HEK293 (cell line): ENCODE results near the gene COA6.
"Not testable (repeated sequence)": the region's sequence is repeated elsewhere in the genome, so short reads cannot be mapped to it uniquely, and the experiment has no call there.

Source experiments
- CTCF ChIA-PET: fragments of 350-600 bp; formaldehyde crosslinking; extraction: SDS; loops from one replicate; lab custom pipeline; 2021; ENCODE audit warnings: antibody characterized with exemption; lab: Yijun Ruan, JAX
- POLR2A ChIA-PET: fragments of 300-600 bp; formaldehyde crosslinking; extraction: SDS; loops from one replicate; lab custom pipeline; 2020; ENCODE audit warnings: antibody characterized with exemption, inconsistent platforms; lab: Yijun Ruan, JAX
- H3K27ac ChIP-seq: fragments of 200-500 bp; sonication (Bioruptor generic); 2 replicates; pipeline ENCODE4 v1.5.1; 2014; ENCODE audit warnings: low read depth, low read length, control low read depth, inconsistent platforms; ENCODE audit errors: extremely low read depth
- H3K36me3 ChIP-seq, 2 experiments: fragments of 200-500 bp in 1 of 2; sonication (Bioruptor generic) in 1 of 2; 1 replicate in 1 of 2; 2 replicates in 1 of 2; pipeline ENCODE4 v1.5.1; 2014 to 2017; ENCODE audit warnings: inconsistent platforms in 2 of 2, low read length in 2 of 2; ENCODE audit not compliant: control insufficient read depth in 2 of 2, insufficient read depth in 1 of 2
- H3K4me1 ChIP-seq: fragments of 200-500 bp; sonication (Bioruptor generic); 2 replicates; pipeline ENCODE4 v1.5.1; 2014; ENCODE audit warnings: mild to moderate bottlenecking, low read length, inconsistent platforms; ENCODE audit not compliant: control insufficient read depth, insufficient read depth
- H3K4me3 ChIP-seq: 2 replicates; pipeline ENCODE4 v1.5.1; 2011; ENCODE audit warnings: low read depth, mild to moderate bottlenecking, control low read depth, low read length, moderate library complexity
- H3K9me3 ChIP-seq: fragments of 200-500 bp; sonication (Bioruptor generic); 2 replicates; pipeline ENCODE4 v1.5.1; 2014; ENCODE audit warnings: low read depth, low read length, inconsistent platforms; ENCODE audit not compliant: control insufficient read depth, insufficient read depth
- BCL11A ChIP-seq: fragments of 450-650 bp; formaldehyde crosslinking; IDR thresholded peaks from 2 replicates; pipeline ENCODE4 v1.5.1; 2016; ENCODE audit warnings: low read depth, missing biosample characterization, missing genetic modification characterization
- ELK4 ChIP-seq: IDR thresholded peaks from 2 replicates; pipeline ENCODE4 v1.6.1; 2011; ENCODE audit warnings: mild to moderate bottlenecking, low read depth, low read length, borderline replicate concordance
- INSM2 ChIP-seq: fragments of 450-650 bp; formaldehyde crosslinking; IDR thresholded peaks from 2 replicates; pipeline ENCODE4 v1.5.1; 2016; ENCODE audit warnings: missing biosample characterization, missing genetic modification characterization
- PRDM1 ChIP-seq: fragments of 450-650 bp; formaldehyde crosslinking; IDR thresholded peaks from 2 replicates; pipeline ENCODE4; 2016; ENCODE audit warnings: missing biosample characterization, missing genetic modification characterization
- SCRT2 ChIP-seq: fragments of 450-650 bp; formaldehyde crosslinking; IDR thresholded peaks from 2 replicates; pipeline ENCODE4 v1.5.1; 2016; ENCODE audit warnings: missing biosample characterization, missing genetic modification characterization
- SP3 ChIP-seq: fragments of 450-650 bp; formaldehyde crosslinking; IDR thresholded peaks from 2 replicates; pipeline ENCODE4 v1.5.1; 2016; ENCODE audit warnings: missing biosample characterization, missing genetic modification characterization
- ZBTB49 ChIP-seq: fragments of 450-650 bp; formaldehyde crosslinking; IDR thresholded peaks from 2 replicates; pipeline ENCODE4 v1.5.1; 2016; ENCODE audit warnings: missing biosample characterization, missing genetic modification characterization, low read depth
- ZFHX2 ChIP-seq: fragments of 450-650 bp; formaldehyde crosslinking; conservative IDR thresholded peaks from 2 replicates; pipeline ENCODE4 v1.5.1; 2016; ENCODE audit warnings: missing biosample characterization, missing genetic modification characterization
- ZFP37 ChIP-seq: fragments of 450-650 bp; formaldehyde crosslinking; IDR thresholded peaks from 2 replicates; pipeline ENCODE4 v1.5.1; 2016; ENCODE audit warnings: missing biosample characterization, missing genetic modification characterization
- ZNF146 ChIP-seq: fragments of 450-650 bp; formaldehyde crosslinking; IDR thresholded peaks from 2 replicates; pipeline ENCODE4 v1.5.1; 2016; ENCODE audit warnings: missing biosample characterization, missing genetic modification characterization
- ZNF155 ChIP-seq: fragments of 450-650 bp; formaldehyde crosslinking; IDR thresholded peaks from 2 replicates; pipeline ENCODE4 v1.5.1; 2016; ENCODE audit warnings: missing biosample characterization, missing genetic modification characterization
- ZNF23 ChIP-seq: fragments of 450-650 bp; formaldehyde crosslinking; IDR thresholded peaks from 2 replicates; pipeline ENCODE4 v1.5.1; 2016; ENCODE audit warnings: missing biosample characterization, missing genetic modification characterization, borderline replicate concordance
- ZNF311 ChIP-seq: fragments of 450-650 bp; formaldehyde crosslinking; IDR thresholded peaks from 2 replicates; pipeline ENCODE4 v1.5.1; 2017; ENCODE audit warnings: missing biosample characterization, missing genetic modification characterization, borderline replicate concordance
- ZNF366 ChIP-seq: fragments of 450-650 bp; formaldehyde crosslinking; conservative IDR thresholded peaks from 2 replicates; pipeline ENCODE4 v1.5.1; 2016; ENCODE audit warnings: missing biosample characterization, missing genetic modification characterization
- ZNF473 ChIP-seq: fragments of 450-650 bp; formaldehyde crosslinking; IDR thresholded peaks from 2 replicates; pipeline ENCODE4 v1.5.1; 2017; ENCODE audit warnings: missing biosample characterization, missing genetic modification characterization
- ZNF555 ChIP-seq: fragments of 450-650 bp; formaldehyde crosslinking; conservative IDR thresholded peaks from 2 replicates; pipeline ENCODE4 v1.5.1; 2017; ENCODE audit warnings: missing biosample characterization, mild to moderate bottlenecking, missing genetic modification characterization, inconsistent platforms
- ZNF600 ChIP-seq: fragments of 450-650 bp; formaldehyde crosslinking; IDR thresholded peaks from 2 replicates; pipeline ENCODE4 v1.5.1; 2016; ENCODE audit warnings: missing biosample characterization, missing genetic modification characterization
- TF ChIP-seq, protein P1 (sequence below): fragments of 450-650 bp; formaldehyde crosslinking; IDR thresholded peaks from 2 replicates; pipeline ENCODE4 v1.5.1; 2017; ENCODE audit warnings: missing biosample characterization, missing genetic modification characterization
- TF ChIP-seq, protein P2 (sequence below): fragments of 450-650 bp; formaldehyde crosslinking; IDR thresholded peaks from 2 replicates; pipeline ENCODE4 v1.5.1; 2016; ENCODE audit warnings: missing biosample characterization, missing genetic modification characterization

COA6 gene

GRCh38 chr1:234399515-234399914, 26.3 kb downstream of the COA6 start:
- H3K27ac ChIP-seq, H3K9me3 ChIP-seq, POLR2A ChIA-PET, H3K4me1 ChIP-seq, H3K4me3 ChIP-seq, CTCF ChIA-PET: not testable (repeated sequence)
- TF ChIP-seq ZNF146, result peak; percentile 94
- peaks cover 6 to 10% of the 10 kb centered on the region in 2 experiments; a peak in 2 of 3 replicates for H3K36me3 ChIP-seq

- Histone ChIP-seq H3K36me3 (peaks cover 10 to 11% of the 10 kb centered on the region in 2 experiments; a peak in 2 of 3 replicates), H3K4me3 (no peak overlapping the region), H3K27ac (no peak overlapping the region), H3K9me3 (no peaks in the 10 kb centered on the region), H3K4me1 (no peaks in the 10 kb centered on the region)
- ChIA-PET CTCF (no interaction called here), POLR2A (no interaction called here)
- peak; percentile 93 for TF ChIP-seq PRDM1
- no peak for TF ChIP-seq ZNF366 (tag by site-specific recombination)
These were observed 27.5 kb downstream of the COA6 start for GRCh38 chr1:234400773-234401172.

DNA sequence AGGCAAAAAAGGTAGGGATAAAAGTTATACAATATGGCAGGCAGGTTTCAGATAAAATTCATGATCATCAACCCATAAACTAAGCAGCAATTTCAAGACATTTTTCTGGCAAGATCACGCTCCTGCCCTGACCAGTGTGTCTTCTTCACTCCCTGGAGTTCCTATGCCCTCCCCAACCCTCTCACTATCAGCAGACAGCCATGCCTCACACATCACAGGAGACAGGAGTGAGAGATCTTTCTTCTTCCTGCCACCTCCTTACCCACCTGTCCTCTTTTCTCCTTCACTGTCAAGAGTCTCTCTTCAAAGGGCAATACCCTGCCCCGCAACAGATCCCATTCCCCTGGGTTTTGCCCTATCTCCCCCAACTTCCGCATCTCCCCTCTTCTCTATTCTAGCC, 28.4 kb downstream of the COA6 start:
- H3K4me1 ChIP-seq, result no peaks in the 10 kb centered on the region
- no peaks in the 10 kb centered on the region for H3K9me3 ChIP-seq
- no peak overlapping the region for H3K27ac ChIP-seq
- H3K36me3 ChIP-seq, result peaks cover 10% of the 10 kb centered on the region in 2 experiments; a peak in 2 of 3 replicates
- ChIA-PET POLR2A (no interaction called here), CTCF (no interaction called here)
- no peak overlapping the region for H3K4me3 ChIP-seq
- TF ChIP-seq ZNF555 (tag by site-specific recombination) (no peak), ZNF473 (tag by site-specific recombination) (no peak), ZNF155 (no peak), ZNF23 (no peak), SP3 (tag by site-specific recombination) (no peak)

- Histone ChIP-seq H3K27ac (no peak overlapping the region), H3K4me1 (no peaks in the 10 kb centered on the region), H3K9me3 (no peaks in the 10 kb centered on the region), H3K36me3 (peaks cover 10% of the 10 kb centered on the region in 2 experiments; a peak in 2 of 3 replicates), H3K4me3 (no peak overlapping the region)
- ChIA-PET POLR2A (no interaction called here), CTCF (interaction anchor here (1.3 kb wide), 1 partner anchor 76 kb away, joined by 3 read pairs; no protein-coding TSS in a partner anchor)
- no peak for TF ChIP-seq ZNF600 (tag by site-specific recombination)
- no peak for TF ChIP-seq ZFP37 (tag by site-specific recombination)
- no peak for TF ChIP-seq ZNF311 (tag by site-specific recombination)
- TF ChIP-seq SCRT2 (tag by site-specific recombination), result no peak
- no peak for TF ChIP-seq BCL11A (tag by site-specific recombination)
- TF ChIP-seq, protein P1, sequence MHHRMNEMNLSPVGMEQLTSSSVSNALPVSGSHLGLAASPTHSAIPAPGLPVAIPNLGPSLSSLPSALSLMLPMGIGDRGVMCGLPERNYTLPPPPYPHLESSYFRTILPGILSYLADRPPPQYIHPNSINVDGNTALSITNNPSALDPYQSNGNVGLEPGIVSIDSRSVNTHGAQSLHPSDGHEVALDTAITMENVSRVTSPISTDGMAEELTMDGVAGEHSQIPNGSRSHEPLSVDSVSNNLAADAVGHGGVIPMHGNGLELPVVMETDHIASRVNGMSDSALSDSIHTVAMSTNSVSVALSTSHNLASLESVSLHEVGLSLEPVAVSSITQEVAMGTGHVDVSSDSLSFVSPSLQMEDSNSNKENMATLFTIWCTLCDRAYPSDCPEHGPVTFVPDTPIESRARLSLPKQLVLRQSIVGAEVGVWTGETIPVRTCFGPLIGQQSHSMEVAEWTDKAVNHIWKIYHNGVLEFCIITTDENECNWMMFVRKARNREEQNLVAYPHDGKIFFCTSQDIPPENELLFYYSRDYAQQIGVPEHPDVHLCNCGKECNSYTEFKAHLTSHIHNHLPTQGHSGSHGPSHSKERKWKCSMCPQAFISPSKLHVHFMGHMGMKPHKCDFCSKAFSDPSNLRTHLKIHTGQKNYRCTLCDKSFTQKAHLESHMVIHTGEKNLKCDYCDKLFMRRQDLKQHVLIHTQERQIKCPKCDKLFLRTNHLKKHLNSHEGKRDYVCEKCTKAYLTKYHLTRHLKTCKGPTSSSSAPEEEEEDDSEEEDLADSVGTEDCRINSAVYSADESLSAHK, result no peak
- TF ChIP-seq INSM2 (tag by site-specific recombination), result no peak
- no peak; the same call in 1 of the 2 replicates for TF ChIP-seq ZBTB49 (tag by site-specific recombination)
- TF ChIP-seq ZFHX2 (tag by site-specific recombination), result peak; percentile 43; the same call in 1 of the 2 replicates
- TF ChIP-seq, protein P2, sequence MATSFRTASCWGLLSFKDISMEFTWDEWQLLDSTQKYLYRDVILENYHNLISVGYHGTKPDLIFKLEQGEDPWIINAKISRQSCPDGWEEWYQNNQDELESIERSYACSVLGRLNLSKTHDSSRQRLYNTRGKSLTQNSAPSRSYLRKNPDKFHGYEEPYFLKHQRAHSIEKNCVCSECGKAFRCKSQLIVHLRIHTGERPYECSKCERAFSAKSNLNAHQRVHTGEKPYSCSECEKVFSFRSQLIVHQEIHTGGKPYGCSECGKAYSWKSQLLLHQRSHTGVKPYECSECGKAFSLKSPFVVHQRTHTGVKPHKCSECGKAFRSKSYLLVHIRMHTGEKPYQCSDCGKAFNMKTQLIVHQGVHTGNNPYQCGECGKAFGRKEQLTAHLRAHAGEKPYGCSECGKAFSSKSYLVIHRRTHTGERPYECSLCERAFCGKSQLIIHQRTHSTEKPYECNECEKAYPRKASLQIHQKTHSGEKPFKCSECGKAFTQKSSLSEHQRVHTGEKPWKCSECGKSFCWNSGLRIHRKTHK (tag by site-specific recombination), result no peak
- TF ChIP-seq ELK4, result no peak
These were observed 29.7 kb downstream of the COA6 start for GRCh38 chr1:234402939-234403338.
